HEK293 (cell line): Measurements from ENCODE around the gene SLC38A3.
A peak's percentile ranks its signal among the peaks of the same experiment; 100 is the strongest.

Experiments used
- CTCF ChIA-PET: fragments of 350-600 bp; formaldehyde crosslinking; extraction: SDS; loops from one replicate; lab custom pipeline; 2021; ENCODE audit warnings: antibody characterized with exemption; lab: Yijun Ruan, JAX
- POLR2A ChIA-PET: fragments of 300-600 bp; formaldehyde crosslinking; extraction: SDS; loops from one replicate; lab custom pipeline; 2020; ENCODE audit warnings: antibody characterized with exemption, inconsistent platforms; lab: Yijun Ruan, JAX
- H3K27ac ChIP-seq: fragments of 200-500 bp; sonication (Bioruptor generic); 2 replicates; pipeline ENCODE4 v1.5.1; 2014; ENCODE audit warnings: low read depth, low read length, control low read depth, inconsistent platforms; ENCODE audit errors: extremely low read depth
- H3K36me3 ChIP-seq, 2 experiments: fragments of 200-500 bp in 1 of 2; sonication (Bioruptor generic) in 1 of 2; 1 replicate in 1 of 2; 2 replicates in 1 of 2; pipeline ENCODE4 v1.5.1; 2014 to 2017; ENCODE audit warnings: inconsistent platforms in 2 of 2, low read length in 2 of 2; ENCODE audit not compliant: control insufficient read depth in 2 of 2, insufficient read depth in 1 of 2
- H3K4me1 ChIP-seq: fragments of 200-500 bp; sonication (Bioruptor generic); 2 replicates; pipeline ENCODE4 v1.5.1; 2014; ENCODE audit warnings: mild to moderate bottlenecking, low read length, inconsistent platforms; ENCODE audit not compliant: control insufficient read depth, insufficient read depth
- H3K4me3 ChIP-seq: 2 replicates; pipeline ENCODE4 v1.5.1; 2011; ENCODE audit warnings: low read depth, mild to moderate bottlenecking, control low read depth, low read length, moderate library complexity
- H3K9me3 ChIP-seq: fragments of 200-500 bp; sonication (Bioruptor generic); 2 replicates; pipeline ENCODE4 v1.5.1; 2014; ENCODE audit warnings: low read depth, low read length, inconsistent platforms; ENCODE audit not compliant: control insufficient read depth, insufficient read depth
- FEZF1 ChIP-seq: fragments of 450-650 bp; formaldehyde crosslinking; IDR thresholded peaks from 2 replicates; pipeline ENCODE4 v1.5.1; 2016; ENCODE audit warnings: missing biosample characterization, missing genetic modification characterization
- GLIS1 ChIP-seq: fragments of 450-650 bp; formaldehyde crosslinking; IDR thresholded peaks from 2 replicates; pipeline ENCODE4 v1.5.1; 2016; ENCODE audit warnings: missing biosample characterization, missing genetic modification characterization
- IKZF3 ChIP-seq: fragments of 450-650 bp; IDR thresholded peaks from 2 replicates; pipeline ENCODE4 v1.5.0; 2018; ENCODE audit warnings: missing biosample characterization, mild to moderate bottlenecking, missing genetic modification characterization, moderate library complexity
- KLF1 ChIP-seq: fragments of 450-650 bp; formaldehyde crosslinking; IDR thresholded peaks from 2 replicates; pipeline ENCODE4 v1.5.1; 2016; ENCODE audit warnings: missing biosample characterization, missing genetic modification characterization
- KLF9 ChIP-seq: fragments of 450-650 bp; formaldehyde crosslinking; IDR thresholded peaks from 2 replicates; pipeline ENCODE4 v1.5.1; 2016; ENCODE audit warnings: missing biosample characterization, missing genetic modification characterization, low read depth
- PRDM2 ChIP-seq: fragments of 450-650 bp; formaldehyde crosslinking; IDR thresholded peaks from 2 replicates; pipeline ENCODE4 v1.5.1; 2016; ENCODE audit warnings: missing biosample characterization, missing genetic modification characterization, borderline replicate concordance
- SCRT1 ChIP-seq: fragments of 450-650 bp; formaldehyde crosslinking; IDR thresholded peaks from 2 replicates; pipeline ENCODE4 v1.5.1; 2016; ENCODE audit warnings: missing biosample characterization, missing genetic modification characterization, borderline replicate concordance
- SCRT2 ChIP-seq: fragments of 450-650 bp; formaldehyde crosslinking; IDR thresholded peaks from 2 replicates; pipeline ENCODE4 v1.5.1; 2016; ENCODE audit warnings: missing biosample characterization, missing genetic modification characterization
- SETDB1 ChIP-seq: IDR thresholded peaks from one replicate; pipeline ENCODE4 v1.6.1; 2017; ENCODE audit warnings: mild to moderate bottlenecking, low read length, moderate library complexity, mixed read lengths; ENCODE audit not compliant: insufficient read length
- SP2 ChIP-seq: fragments of 450-650 bp; formaldehyde crosslinking; IDR thresholded peaks from 2 replicates; pipeline ENCODE4 v1.5.1; 2016; ENCODE audit warnings: missing biosample characterization, missing genetic modification characterization
- YY2 ChIP-seq: fragments of 450-650 bp; formaldehyde crosslinking; IDR thresholded peaks from 2 replicates; pipeline ENCODE4 v1.5.1; 2016; ENCODE audit warnings: missing biosample characterization, missing genetic modification characterization
- ZBTB1 ChIP-seq: fragments of 450-650 bp; formaldehyde crosslinking; IDR thresholded peaks from 2 replicates; pipeline ENCODE4 v1.5.1; 2016; ENCODE audit warnings: missing biosample characterization, missing genetic modification characterization
- ZBTB11 ChIP-seq: fragments of 450-650 bp; formaldehyde crosslinking; conservative IDR thresholded peaks from 2 replicates; pipeline ENCODE4 v1.5.1; 2016; ENCODE audit warnings: low read depth, missing biosample characterization, missing genetic modification characterization
- ZBTB8A ChIP-seq: fragments of 450-650 bp; formaldehyde crosslinking; IDR thresholded peaks from 2 replicates; pipeline ENCODE4 v1.5.1; 2016; ENCODE audit warnings: missing biosample characterization, missing genetic modification characterization
- ZFHX2 ChIP-seq: fragments of 450-650 bp; formaldehyde crosslinking; conservative IDR thresholded peaks from 2 replicates; pipeline ENCODE4 v1.5.1; 2016; ENCODE audit warnings: missing biosample characterization, missing genetic modification characterization
- ZFP3 ChIP-seq: fragments of 450-650 bp; formaldehyde crosslinking; IDR thresholded peaks from 2 replicates; pipeline ENCODE4 v1.5.1; 2016; ENCODE audit warnings: low read depth, missing biosample characterization, missing genetic modification characterization
- ZNF138 ChIP-seq: fragments of 450-650 bp; formaldehyde crosslinking; IDR thresholded peaks from 2 replicates; pipeline ENCODE4 v1.5.1; 2016; ENCODE audit warnings: missing biosample characterization, missing genetic modification characterization, borderline replicate concordance
- ZNF292 ChIP-seq: fragments of 450-650 bp; formaldehyde crosslinking; IDR thresholded peaks from 2 replicates; pipeline ENCODE4 v1.5.1; 2016; ENCODE audit warnings: low read depth, missing biosample characterization, missing genetic modification characterization, borderline replicate concordance
- ZNF341 ChIP-seq: fragments of 450-650 bp; formaldehyde crosslinking; IDR thresholded peaks from 2 replicates; pipeline ENCODE4; 2016; ENCODE audit warnings: low read depth, missing biosample characterization, missing genetic modification characterization
- ZNF366 ChIP-seq: fragments of 450-650 bp; formaldehyde crosslinking; conservative IDR thresholded peaks from 2 replicates; pipeline ENCODE4 v1.5.1; 2016; ENCODE audit warnings: missing biosample characterization, missing genetic modification characterization
- ZNF501 ChIP-seq: fragments of 450-650 bp; formaldehyde crosslinking; IDR thresholded peaks from 2 replicates; pipeline ENCODE4 v1.5.1; 2016; ENCODE audit warnings: missing biosample characterization, missing genetic modification characterization
- ZNF514 ChIP-seq: fragments of 450-650 bp; formaldehyde crosslinking; IDR thresholded peaks from 2 replicates; pipeline ENCODE4 v1.5.1; 2016; ENCODE audit warnings: missing biosample characterization, missing genetic modification characterization
- ZNF549 ChIP-seq: fragments of 450-650 bp; IDR thresholded peaks from 2 replicates; pipeline ENCODE4 v1.5.1; 2018; ENCODE audit warnings: missing biosample characterization, missing genetic modification characterization, mild to moderate bottlenecking, inconsistent platforms, moderate library complexity
- ZNF560 ChIP-seq: fragments of 450-650 bp; formaldehyde crosslinking; IDR thresholded peaks from 2 replicates; pipeline ENCODE4 v1.5.1; 2017; ENCODE audit warnings: missing biosample characterization, missing genetic modification characterization, borderline replicate concordance
- ZNF660 ChIP-seq: fragments of 450-650 bp; IDR thresholded peaks from 2 replicates; pipeline ENCODE4 v1.5.1; 2018; ENCODE audit warnings: missing biosample characterization, mild to moderate bottlenecking, missing genetic modification characterization
- ZNF76 ChIP-seq: fragments of 450-650 bp; formaldehyde crosslinking; IDR thresholded peaks from 2 replicates; pipeline ENCODE4; 2016; ENCODE audit warnings: low read depth, missing biosample characterization, missing genetic modification characterization, borderline replicate concordance
- TF ChIP-seq, protein P1 (sequence below): fragments of 450-650 bp; formaldehyde crosslinking; IDR thresholded peaks from 2 replicates; pipeline ENCODE4 v1.5.1; 2017; ENCODE audit warnings: missing biosample characterization, mild to moderate bottlenecking, missing genetic modification characterization, moderate library complexity

Gene SLC38A3

DNA sequence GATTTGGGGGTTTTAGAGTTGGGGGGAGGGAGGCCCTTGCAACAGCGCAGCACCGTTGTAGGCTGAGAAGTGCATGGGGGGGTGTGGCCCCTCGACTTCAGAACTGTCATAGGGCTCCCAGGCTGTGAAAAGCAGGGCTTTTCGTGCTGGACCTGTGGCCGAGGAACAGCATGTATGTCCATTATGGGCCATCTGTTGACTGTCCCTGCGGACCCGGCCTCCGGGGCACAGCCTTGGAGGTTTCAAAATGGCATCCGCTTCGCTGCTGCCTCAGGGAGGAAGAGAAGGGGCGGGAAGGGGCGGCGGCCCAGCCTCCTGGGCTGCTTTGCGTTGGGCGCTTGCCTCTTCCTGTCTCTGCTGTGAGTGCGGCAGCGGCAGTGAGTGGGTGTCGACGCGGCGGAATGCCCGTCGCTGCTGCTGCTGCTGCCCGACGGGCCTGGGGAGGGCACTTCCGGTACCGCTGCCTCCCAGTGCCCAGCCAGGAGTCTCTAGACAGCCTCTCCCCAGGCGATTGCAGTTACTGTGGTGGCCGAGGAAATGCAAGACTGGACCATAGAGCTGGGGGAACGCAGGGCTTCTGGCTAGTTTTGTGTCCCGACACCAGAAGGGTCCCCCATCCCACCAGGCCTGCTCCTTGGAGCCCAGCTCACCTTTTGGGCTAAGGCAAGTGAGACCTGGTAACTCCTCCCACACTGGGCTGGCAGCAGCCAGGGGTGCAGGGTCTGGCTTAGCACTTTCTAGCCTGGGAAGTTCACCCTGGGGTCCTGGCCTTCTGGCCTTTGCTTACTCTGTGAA lies 32.9 kb downstream of the SLC38A3 start:
- H3K36me3 ChIP-seq: peaks cover 0 to 10% of the 10 kb centered on the region in 2 experiments; a peak in 1 of 3 replicates
- ChIA-PET POLR2A (no interaction called here), CTCF (interaction anchor here (0.6 to 3.9 kb wide), 4 partner anchors 8 to 61 kb away, joined by 4 to 28 read pairs (median 4); no protein-coding TSS in a partner anchor)
- H3K27ac ChIP-seq: peak overlapping the region; percentile 77
- H3K4me1 ChIP-seq: peaks cover 17% of the 10 kb centered on the region
- peak overlapping the region; percentile 67 for H3K4me3 ChIP-seq
- no peaks in the 10 kb centered on the region for H3K9me3 ChIP-seq
- peak; percentile 72 for TF ChIP-seq GLIS1
- TF ChIP-seq SETDB1: no peak
- TF ChIP-seq KLF1: peak; percentile 42; the same call in 1 of the 2 replicates
- peak; percentile 81 for TF ChIP-seq ZBTB8A (tag by site-specific recombination)
- no peak for TF ChIP-seq ZBTB1 (tag by site-specific recombination)
- no peak for TF ChIP-seq ZFP3 (tag by site-specific recombination)
- peak; percentile 45; the same call in 1 of the 2 replicates for TF ChIP-seq ZFHX2 (tag by site-specific recombination)
- TF ChIP-seq SP2 (tag by site-specific recombination): peak; percentile 89
- TF ChIP-seq PRDM2 (tag by site-specific recombination): no peak
- TF ChIP-seq ZBTB11 (tag by site-specific recombination): peak; percentile 76
- peak; percentile 58 for TF ChIP-seq SCRT1
- TF ChIP-seq ZNF549: no peak
- TF ChIP-seq ZNF560 (tag by site-specific recombination): no peak
- TF ChIP-seq, protein P1, sequence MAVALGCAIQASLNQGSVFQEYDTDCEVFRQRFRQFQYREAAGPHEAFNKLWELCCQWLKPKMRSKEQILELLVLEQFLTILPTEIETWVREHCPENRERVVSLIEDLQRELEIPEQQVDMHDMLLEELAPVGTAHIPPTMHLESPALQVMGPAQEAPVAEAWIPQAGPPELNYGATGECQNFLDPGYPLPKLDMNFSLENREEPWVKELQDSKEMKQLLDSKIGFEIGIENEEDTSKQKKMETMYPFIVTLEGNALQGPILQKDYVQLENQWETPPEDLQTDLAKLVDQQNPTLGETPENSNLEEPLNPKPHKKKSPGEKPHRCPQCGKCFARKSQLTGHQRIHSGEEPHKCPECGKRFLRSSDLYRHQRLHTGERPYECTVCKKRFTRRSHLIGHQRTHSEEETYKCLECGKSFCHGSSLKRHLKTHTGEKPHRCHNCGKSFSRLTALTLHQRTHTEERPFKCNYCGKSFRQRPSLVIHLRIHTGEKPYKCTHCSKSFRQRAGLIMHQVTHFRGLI: peak; percentile 87
- peak; percentile 24; the same call in 1 of the 2 replicates for TF ChIP-seq FEZF1 (tag by site-specific recombination)
- TF ChIP-seq ZNF514 (tag by site-specific recombination): no peak
- no peak for TF ChIP-seq ZNF292 (tag by site-specific recombination)
- TF ChIP-seq ZNF76: no peak
- TF ChIP-seq ZNF660 (tag by site-specific recombination): no peak
- no peak for TF ChIP-seq IKZF3 (tag by site-specific recombination)
- peak; percentile 86 for TF ChIP-seq ZNF341
- no peak for TF ChIP-seq ZNF138
- peak; percentile 65 for TF ChIP-seq KLF9
- TF ChIP-seq ZNF501 (tag by site-specific recombination): no peak
- peak; percentile 89 for TF ChIP-seq SCRT2
- TF ChIP-seq YY2 (tag by site-specific recombination): 0 out of 2 replicates have a peak, but pooled peaks have one; percentile 36
- no peak for TF ChIP-seq ZNF366
